IPS-15b (cell line): Measurements from ENCODE around the gene CAVIN4.

Experiments
- H3K27me3 ChIP-seq: one replicate; pipeline ENCODE4 v1.6.1; 2013; ENCODE audit warnings: low read length; ENCODE audit not compliant: control insufficient read depth, insufficient read depth
- H3K36me3 ChIP-seq: one replicate; pipeline ENCODE4 v1.6.1; 2013; ENCODE audit warnings: low read length; ENCODE audit not compliant: control insufficient read depth, insufficient read depth
- H3K4me1 ChIP-seq: one replicate; pipeline ENCODE4 v1.6.1; 2013; ENCODE audit warnings: mild to moderate bottlenecking, low read length; ENCODE audit not compliant: control insufficient read depth, insufficient read depth
- H3K4me3 ChIP-seq: one replicate; pipeline ENCODE4 v1.5.1; 2013; ENCODE audit warnings: low read depth, low read length
- H3K9ac ChIP-seq: one replicate; pipeline ENCODE4 v1.6.1; 2013; ENCODE audit warnings: low read depth, mild to moderate bottlenecking, low read length
- H3K9me3 ChIP-seq: one replicate; pipeline ENCODE4 v1.6.1; 2013; ENCODE audit warnings: mild to moderate bottlenecking, low read length; ENCODE audit not compliant: control insufficient read depth, insufficient read depth

The CAVIN4 gene

GRCh38 chr9:100623969-100624368 is 46.1 kb downstream of the CAVIN4 start:
- H3K27me3 ChIP-seq, result no peaks in the 10 kb centered on the region
- no peaks in the 10 kb centered on the region for H3K4me1 ChIP-seq
- H3K9ac ChIP-seq, result no peak overlapping the region
- H3K36me3 ChIP-seq, result no peaks in the 10 kb centered on the region
- H3K9me3 ChIP-seq, result no peaks in the 10 kb centered on the region
- no peak overlapping the region for H3K4me3 ChIP-seq

GRCh38 chr9:100626949-100627348 is 49.1 kb downstream of the CAVIN4 start:
- no peak overlapping the region for H3K4me3 ChIP-seq
- H3K9me3 ChIP-seq, result no peaks in the 10 kb centered on the region
- H3K4me1 ChIP-seq, result no peaks in the 10 kb centered on the region
- H3K9ac ChIP-seq, result no peak overlapping the region
- H3K36me3 ChIP-seq, result no peaks in the 10 kb centered on the region
- no peaks in the 10 kb centered on the region for H3K27me3 ChIP-seq

GRCh38 chr9:100637787-100638186 is 59.9 kb downstream of the CAVIN4 start:
- Histone ChIP-seq H3K4me1 (peaks cover 22% of the 10 kb centered on the region), H3K36me3 (no peaks in the 10 kb centered on the region), H3K9ac (no peak overlapping the region), H3K9me3 (no peaks in the 10 kb centered on the region), H3K4me3 (peak overlapping the region; percentile 39), H3K27me3 (no peaks in the 10 kb centered on the region)
